Ishikawa (cell line): ENCODE data around the gene TEAD1.
A peak's percentile ranks its signal among the peaks of the same experiment; 100 is the strongest.

ENCODE experiments used
- CEBPB ChIP-seq: IDR thresholded peaks from 2 replicates; pipeline ENCODE4 v1.6.1; 2012
- CREB1 ChIP-seq: IDR thresholded peaks from 2 replicates; pipeline ENCODE4 v1.6.1; 2012; ENCODE audit warnings: low read depth
- EGR1 ChIP-seq: IDR thresholded peaks from 2 replicates; pipeline ENCODE4 v1.6.1; 2012
- EP300 ChIP-seq: IDR thresholded peaks from 2 replicates; pipeline ENCODE4 v1.6.1; 2012; ENCODE audit warnings: borderline replicate concordance
- FOXM1 ChIP-seq: IDR thresholded peaks from 2 replicates; pipeline ENCODE4 v1.6.1; 2012; ENCODE audit warnings: low read depth, borderline replicate concordance
- MAX ChIP-seq: IDR thresholded peaks from 2 replicates; pipeline ENCODE4 v1.6.1; 2012
- NFIC ChIP-seq: IDR thresholded peaks from 2 replicates; pipeline ENCODE4 v1.6.1; 2012
- RAD21 ChIP-seq: IDR thresholded peaks from 2 replicates; pipeline ENCODE4 v1.6.1; 2012; ENCODE audit warnings: low read depth
- REST ChIP-seq: IDR thresholded peaks from 2 replicates; pipeline ENCODE4 v1.6.1; 2012; ENCODE audit warnings: low read depth, mild to moderate bottlenecking
- TAF1 ChIP-seq: IDR thresholded peaks from 2 replicates; pipeline ENCODE4 v1.6.1; 2012; ENCODE audit warnings: low read depth, mild to moderate bottlenecking
- TCF12 ChIP-seq: IDR thresholded peaks from 2 replicates; pipeline ENCODE4 v1.6.1; 2012; ENCODE audit warnings: low read depth
- TEAD4 ChIP-seq: IDR thresholded peaks from 2 replicates; pipeline ENCODE4 v1.6.1; 2012
- USF1 ChIP-seq: IDR thresholded peaks from 2 replicates; pipeline ENCODE4 v1.6.1; 2012
- YY1 ChIP-seq: IDR thresholded peaks from 2 replicates; pipeline ENCODE4 v1.6.1; 2012; ENCODE audit warnings: low read depth
- ZBTB7A ChIP-seq: IDR thresholded peaks from 2 replicates; pipeline ENCODE4 v1.6.1; 2012; ENCODE audit warnings: low read depth

Gene TEAD1

GRCh38 chr11:12693479-12694182, 19.4 kb downstream of the TEAD1 start:
- TF ChIP-seq EGR1 (no peak), CREB1 (no peak), RAD21 (no peak), TAF1 (no peak), ZBTB7A (no peak), TEAD4 (peak; percentile 42; the same call in 1 of the 2 replicates), YY1 (no peak), MAX (peak; percentile 35; the same call in 1 of the 2 replicates), TCF12 (peak; percentile 59), REST (no peak), USF1 (no peak), EP300 (peak; percentile 49; the same call in 1 of the 2 replicates), NFIC (peak; percentile 51; the same call in 1 of the 2 replicates), FOXM1 (no peak), CEBPB (no peak)

- TF ChIP-seq CEBPB (no peak), EP300 (no peak), MAX (no peak), FOXM1 (no peak), CREB1 (no peak), TCF12 (no peak), ZBTB7A (no peak), USF1 (no peak), YY1 (no peak), EGR1 (no peak), RAD21 (no peak), REST (no peak), NFIC (no peak), TEAD4 (no peak), TAF1 (no peak)
These were observed 19.9 kb downstream of the TEAD1 start for GRCh38 chr11:12694183-12694531.

DNA sequence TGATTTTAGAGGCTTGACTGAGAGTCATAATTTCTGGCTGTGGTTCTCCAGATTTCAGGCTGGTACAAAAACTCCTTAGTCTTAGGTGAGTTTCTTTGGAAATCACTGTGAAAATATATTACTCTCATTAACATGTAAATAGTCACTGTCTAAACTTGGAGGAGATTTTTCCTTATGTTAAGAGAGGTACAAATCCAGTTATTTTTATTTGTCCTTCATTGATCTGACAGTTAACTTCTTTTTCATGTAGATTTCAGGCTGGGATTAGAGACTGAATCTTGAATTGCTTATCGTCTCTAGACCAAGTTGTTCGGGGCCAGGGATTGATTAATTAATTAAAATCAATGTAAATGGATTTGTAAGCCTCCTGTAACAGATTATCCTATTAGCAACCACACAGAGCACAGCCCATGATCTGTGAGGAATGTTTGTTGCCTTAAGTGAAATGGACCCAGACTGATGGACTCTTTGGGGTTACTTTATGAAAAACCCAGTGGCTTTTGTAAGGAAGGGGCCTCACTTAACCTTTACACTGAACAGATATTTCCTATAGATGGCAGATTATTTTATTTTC, 21.1 kb downstream of the TEAD1 start:
- no peak for TF ChIP-seq TCF12
- no peak for TF ChIP-seq NFIC
- no peak for TF ChIP-seq FOXM1
- TF ChIP-seq YY1 = no peak
- TF ChIP-seq TAF1 = no peak
- TF ChIP-seq CEBPB = no peak
- no peak for TF ChIP-seq REST
- TF ChIP-seq MAX = no peak
- TF ChIP-seq USF1 = no peak
- TF ChIP-seq EGR1 = no peak
- TF ChIP-seq EP300 = no peak
- no peak for TF ChIP-seq ZBTB7A
- no peak for TF ChIP-seq RAD21
- TF ChIP-seq CREB1 = no peak
- TF ChIP-seq TEAD4 = no peak

GRCh38 chr11:12695873-12696272, 21.7 kb downstream of the TEAD1 start:
- TF ChIP-seq FOXM1 = no peak
- TF ChIP-seq TAF1 = no peak
- no peak for TF ChIP-seq MAX
